Ectodermal cell (in vitro differentiated cells): ENCODE data around the gene SLF2.

Source experiments
- H3K27ac ChIP-seq: 2 replicates; pipeline ENCODE4 v1.7.0; 2013; ENCODE audit warnings: mild to moderate bottlenecking, low read depth, low read length; ENCODE audit not compliant: insufficient read depth, poor library complexity, severe bottlenecking
- H3K27me3 ChIP-seq: 2 replicates; pipeline ENCODE4 v1.7.0; 2013; ENCODE audit warnings: mild to moderate bottlenecking, low read length; ENCODE audit not compliant: insufficient read depth, control insufficient read depth, poor library complexity, severe bottlenecking
- H3K36me3 ChIP-seq: one replicate; pipeline ENCODE4 v1.7.0; 2013; ENCODE audit warnings: low read length; ENCODE audit not compliant: control insufficient read depth, insufficient read depth
- H3K4me1 ChIP-seq: one replicate; pipeline ENCODE4 v1.7.0; 2013; ENCODE audit warnings: low read length; ENCODE audit not compliant: control insufficient read depth, insufficient read depth
- H3K4me3 ChIP-seq: 2 replicates; pipeline ENCODE4 v1.7.0; 2013; ENCODE audit warnings: low read depth, low read length, control low read depth; ENCODE audit not compliant: insufficient read depth
- H3K9me3 ChIP-seq: 2 replicates; pipeline ENCODE4 v1.7.0; 2013; ENCODE audit warnings: mild to moderate bottlenecking, low read length, moderate library complexity; ENCODE audit not compliant: control insufficient read depth
- WGBS, 2 experiments: methylation state at CpG; one replicate each; pipeline ENCODE4 v1.1.7; 2013; ENCODE audit warnings: missing lambda C conversion rate in 2 of 2; 5-methylcytosine and 5-hydroxymethylcytosine counted together

The SLF2 gene

GRCh38 chr10:100998991-100999741, 86.4 kb downstream of the SLF2 start:
- H3K27me3 ChIP-seq = no peaks in the 10 kb centered on the region
- no peaks in the 10 kb centered on the region for H3K9me3 ChIP-seq
- peak overlapping the region; percentile 89 for H3K27ac ChIP-seq
- H3K4me1 ChIP-seq = peaks cover 15% of the 10 kb centered on the region
- 1% methylated on average over 83 of the region's 83 CpGs for WGBS, 2 experiments
- H3K4me3 ChIP-seq = peak overlapping the region; percentile 87
- H3K36me3 ChIP-seq = peaks cover 11% of the 10 kb centered on the region

DNA sequence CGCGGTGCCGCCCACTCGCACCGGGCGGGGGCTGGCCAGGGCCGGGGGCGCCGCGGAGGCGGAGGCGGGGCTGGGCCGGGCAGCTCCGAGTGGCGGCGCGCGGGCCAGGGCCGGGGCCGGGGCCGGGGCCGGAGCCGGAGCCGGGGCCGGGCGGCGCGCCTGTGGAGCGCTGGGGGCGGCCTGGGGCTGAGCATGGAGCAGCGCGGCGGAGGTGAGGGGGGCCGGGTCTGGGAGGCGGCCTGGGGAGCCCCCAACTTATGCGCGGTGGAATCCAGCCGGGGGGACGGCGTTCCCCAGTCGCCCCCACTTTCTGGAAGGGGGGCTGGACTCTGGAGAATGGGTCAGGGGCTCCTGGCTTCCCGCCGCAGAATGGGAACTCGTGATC, 87.0 kb downstream of the SLF2 start, which contains the start of gene LZTS2:
TSS of gene LZTS2 (plus strand) at position 67 of the 385 bp plus-strand sequence. CDS start 2,731 bp downstream, outside the sequence.
- Histone ChIP-seq H3K4me3 (peak within 1 kb of the TSS; percentile 87), H3K27ac (peak within 1 kb of the TSS; percentile 89), H3K36me3 (peaks cover 16% of the 10 kb centered on the region), H3K4me1 (peaks cover 15% of the 10 kb centered on the region), H3K27me3 (no peaks in the 10 kb centered on the region), H3K9me3 (no peaks in the 10 kb centered on the region)
- WGBS, 2 experiments = 1% methylated on average over 44 of the region's 44 CpGs

- peaks cover 15% of the 10 kb centered on the region for H3K4me1 ChIP-seq
- peak overlapping the region; percentile 87 for H3K4me3 ChIP-seq
- peaks cover 21% of the 10 kb centered on the region for H3K36me3 ChIP-seq
- no peaks in the 10 kb centered on the region for H3K27me3 ChIP-seq
- no peak overlapping the region for H3K27ac ChIP-seq
- no peaks in the 10 kb centered on the region for H3K9me3 ChIP-seq
- WGBS, 2 experiments = 10 to 14% methylated on average over 18 to 19 of the region's 19 CpGs
Measured at GRCh38 chr10:101000127-101000914, 87.6 kb downstream of the SLF2 start.

DNA sequence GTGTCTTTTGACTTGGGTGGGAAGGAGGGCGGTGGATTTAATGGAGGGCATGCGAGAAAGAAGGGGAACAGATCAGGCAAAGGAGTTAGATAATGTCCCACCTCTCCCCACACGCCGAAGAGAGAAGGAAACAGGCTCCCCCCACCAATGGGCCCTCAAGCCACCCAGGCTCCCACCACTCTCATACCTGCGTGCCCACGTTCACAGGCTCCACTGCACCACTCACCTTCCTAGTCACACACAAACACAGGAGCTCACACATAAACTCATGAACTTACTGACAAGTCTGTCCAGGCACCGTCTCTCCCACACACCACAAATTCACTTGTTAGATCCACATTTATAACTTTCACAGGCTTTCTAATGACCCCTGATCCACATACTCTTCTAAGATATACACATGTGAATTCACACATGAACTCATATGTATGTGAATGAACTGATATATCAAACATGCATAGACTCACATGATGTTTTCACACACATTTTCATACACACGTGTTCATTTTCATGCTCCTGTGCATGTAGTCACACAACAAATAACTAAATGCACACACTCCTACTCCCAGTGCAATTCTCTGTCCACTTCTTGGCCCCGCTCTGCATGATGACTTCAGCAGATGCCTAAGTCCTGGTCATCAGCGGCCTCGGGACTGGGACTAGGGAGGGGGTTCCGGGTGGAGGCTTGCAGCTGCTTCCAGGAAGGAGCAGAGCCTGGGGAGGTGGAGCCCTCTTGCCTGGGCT, 88.3 kb downstream of the SLF2 start:
- Histone ChIP-seq H3K4me1 (peaks cover 15% of the 10 kb centered on the region), H3K4me3 (peak overlapping the region; percentile 87), H3K9me3 (no peaks in the 10 kb centered on the region), H3K27me3 (no peaks in the 10 kb centered on the region), H3K27ac (no peak overlapping the region), H3K36me3 (peaks cover 29% of the 10 kb centered on the region)
- WGBS, 2 experiments = 78% methylated on average over 12 of the region's 12 CpGs

DNA sequence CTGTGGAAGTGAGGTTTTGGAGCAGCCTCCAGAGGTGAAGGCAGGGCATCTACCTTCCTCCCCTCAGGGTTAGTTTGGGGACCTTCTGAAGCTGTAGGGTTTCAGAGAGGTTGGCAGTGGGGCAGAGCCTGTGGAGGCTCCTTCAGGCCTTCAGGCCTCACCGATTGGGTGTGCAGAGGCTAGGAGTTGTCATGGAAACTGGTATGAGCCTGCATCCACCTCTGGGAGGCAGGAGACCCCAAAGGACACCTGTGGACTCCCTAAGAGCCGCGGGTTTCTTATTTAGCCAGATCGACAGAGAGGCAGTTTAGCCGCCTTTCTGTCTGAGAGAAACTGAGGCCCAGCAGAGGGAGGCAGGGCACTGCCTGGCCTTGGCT, 88.9 kb downstream of the SLF2 start:
- peak overlapping the region; percentile 87 for H3K4me3 ChIP-seq
- WGBS, 2 experiments = 84 to 85% methylated on average over 5 of the region's 5 CpGs
- H3K27ac ChIP-seq = no peak overlapping the region
- no peaks in the 10 kb centered on the region for H3K27me3 ChIP-seq
- H3K9me3 ChIP-seq = no peaks in the 10 kb centered on the region
- H3K4me1 ChIP-seq = peaks cover 15% of the 10 kb centered on the region
- H3K36me3 ChIP-seq = peaks cover 35% of the 10 kb centered on the region

- Histone ChIP-seq H3K36me3 (peaks cover 36% of the 10 kb centered on the region), H3K4me1 (peaks cover 15% of the 10 kb centered on the region), H3K9me3 (no peaks in the 10 kb centered on the region), H3K27ac (no peak overlapping the region), H3K4me3 (no peak overlapping the region), H3K27me3 (no peaks in the 10 kb centered on the region)
- WGBS, 2 experiments = 89 to 93% methylated on average over 11 of the region's 11 CpGs
Measured at GRCh38 chr10:101002456-101002855, 89.7 kb downstream of the SLF2 start.

DNA sequence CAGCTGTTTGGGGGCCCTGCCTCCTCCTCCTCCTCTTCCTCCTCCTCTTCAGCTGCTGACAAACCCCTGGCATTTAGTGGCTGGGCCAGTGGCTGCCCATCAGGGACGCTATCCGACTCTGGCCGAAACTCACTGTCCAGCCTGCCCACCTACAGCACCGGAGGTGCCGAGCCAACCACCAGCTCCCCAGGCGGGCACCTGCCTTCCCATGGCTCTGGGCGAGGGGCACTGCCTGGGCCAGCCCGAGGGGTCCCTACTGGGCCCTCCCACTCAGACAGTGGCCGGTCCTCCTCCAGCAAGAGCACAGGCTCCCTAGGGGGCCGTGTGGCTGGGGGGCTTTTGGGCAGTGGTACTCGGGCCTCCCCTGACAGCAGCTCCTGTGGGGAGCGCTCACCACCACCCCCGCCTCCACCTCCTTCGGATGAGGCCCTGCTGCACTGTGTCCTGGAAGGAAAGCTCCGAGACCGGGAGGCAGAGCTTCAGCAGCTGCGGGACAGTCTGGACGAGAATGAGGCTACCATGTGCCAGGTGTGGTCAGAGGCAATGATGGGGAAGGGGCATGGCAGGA, 91.0 kb downstream of the SLF2 start:
- Histone ChIP-seq H3K27me3 (no peaks in the 10 kb centered on the region), H3K36me3 (peaks cover 36% of the 10 kb centered on the region), H3K4me1 (peaks cover 21% of the 10 kb centered on the region), H3K9me3 (no peaks in the 10 kb centered on the region), H3K27ac (no peak overlapping the region), H3K4me3 (no peak overlapping the region)
- WGBS, 2 experiments = 96 to 97% methylated on average over 18 of the region's 18 CpGs

- 96 to 97% methylated on average over 23 of the region's 23 CpGs for WGBS, 2 experiments
- H3K27ac ChIP-seq = no peak overlapping the region
- H3K36me3 ChIP-seq = peaks cover 36% of the 10 kb centered on the region
- H3K9me3 ChIP-seq = no peaks in the 10 kb centered on the region
- no peaks in the 10 kb centered on the region for H3K27me3 ChIP-seq
- peaks cover 25% of the 10 kb centered on the region for H3K4me1 ChIP-seq
- no peak overlapping the region for H3K4me3 ChIP-seq
Measured at GRCh38 chr10:101005361-101005760, 92.6 kb downstream of the SLF2 start.

GRCh38 chr10:101005869-101006567, 93.3 kb downstream of the SLF2 start:
- no peak overlapping the region for H3K27ac ChIP-seq
- 89 to 93% methylated on average over 2 of the region's 4 CpGs for WGBS, 2 experiments
- H3K4me1 ChIP-seq = peaks cover 21% of the 10 kb centered on the region
- H3K27me3 ChIP-seq = no peaks in the 10 kb centered on the region
- no peaks in the 10 kb centered on the region for H3K9me3 ChIP-seq
- H3K4me3 ChIP-seq = no peak overlapping the region
- H3K36me3 ChIP-seq = peaks cover 36% of the 10 kb centered on the region
